C4-2B (cell line): Measurements from ENCODE around the gene ABHD16B.

Experiments
- ZFX ChIP-seq: fragments of 450-650 bp; IDR thresholded peaks from 2 replicates; pipeline ENCODE4 v1.6.1; 2017
- TF ChIP-seq, protein P1 (sequence below): fragments of 450-650 bp; conservative IDR thresholded peaks from 2 replicates; pipeline ENCODE4 v1.5.1; 2017; ENCODE audit warnings: mild to moderate bottlenecking

DNA sequence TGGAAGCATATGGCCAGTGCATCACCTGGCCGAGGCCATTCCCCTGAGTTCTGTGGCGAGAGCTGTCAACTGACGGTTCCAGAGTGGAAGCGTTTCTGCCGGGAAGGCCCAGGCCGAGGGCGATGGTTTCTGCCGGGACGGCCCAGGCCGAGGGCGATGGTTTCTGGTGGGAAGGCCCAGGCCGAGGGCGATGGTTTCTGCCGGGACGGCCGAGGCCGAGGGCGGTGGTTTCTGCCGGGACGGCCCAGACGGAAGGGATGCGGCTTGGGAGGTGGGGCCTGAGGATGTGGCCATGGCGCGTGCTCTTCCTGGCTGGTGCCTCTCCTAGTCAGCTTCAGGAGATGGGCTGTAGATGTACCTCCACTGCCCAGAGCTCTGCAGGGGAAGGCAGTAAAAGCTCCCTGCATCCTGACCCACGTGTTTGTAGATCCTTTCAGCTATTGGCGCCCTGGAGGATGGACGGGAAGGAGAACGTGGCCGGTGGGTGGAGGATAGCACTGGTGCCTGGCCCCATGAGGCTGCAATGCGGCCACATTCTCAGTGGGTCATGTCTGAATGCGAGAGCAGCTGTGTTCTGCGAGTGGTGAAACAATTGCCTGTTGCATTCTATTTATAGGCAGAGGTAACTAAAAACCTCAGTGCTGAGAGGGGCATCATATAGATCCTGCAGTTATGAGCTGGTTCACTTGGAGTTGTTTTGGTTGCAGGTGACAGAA, 16.6 kb downstream of the ABHD16B start:
- TF ChIP-seq, protein P1, sequence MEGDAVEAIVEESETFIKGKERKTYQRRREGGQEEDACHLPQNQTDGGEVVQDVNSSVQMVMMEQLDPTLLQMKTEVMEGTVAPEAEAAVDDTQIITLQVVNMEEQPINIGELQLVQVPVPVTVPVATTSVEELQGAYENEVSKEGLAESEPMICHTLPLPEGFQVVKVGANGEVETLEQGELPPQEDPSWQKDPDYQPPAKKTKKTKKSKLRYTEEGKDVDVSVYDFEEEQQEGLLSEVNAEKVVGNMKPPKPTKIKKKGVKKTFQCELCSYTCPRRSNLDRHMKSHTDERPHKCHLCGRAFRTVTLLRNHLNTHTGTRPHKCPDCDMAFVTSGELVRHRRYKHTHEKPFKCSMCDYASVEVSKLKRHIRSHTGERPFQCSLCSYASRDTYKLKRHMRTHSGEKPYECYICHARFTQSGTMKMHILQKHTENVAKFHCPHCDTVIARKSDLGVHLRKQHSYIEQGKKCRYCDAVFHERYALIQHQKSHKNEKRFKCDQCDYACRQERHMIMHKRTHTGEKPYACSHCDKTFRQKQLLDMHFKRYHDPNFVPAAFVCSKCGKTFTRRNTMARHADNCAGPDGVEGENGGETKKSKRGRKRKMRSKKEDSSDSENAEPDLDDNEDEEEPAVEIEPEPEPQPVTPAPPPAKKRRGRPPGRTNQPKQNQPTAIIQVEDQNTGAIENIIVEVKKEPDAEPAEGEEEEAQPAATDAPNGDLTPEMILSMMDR: no peak
- no peak for TF ChIP-seq ZFX
